HG02759 (cell line): ENCODE results near the gene S100PBP.

Experiments used
- ATAC-seq: cut with Tn5 transposase; IDR thresholded peaks from one replicate; pipeline ENCODE4 v1.9.1; 2021; ENCODE audit warnings: mild to moderate bottlenecking, moderate library complexity; ENCODE audit not compliant: unreplicated experiment

Gene S100PBP

GRCh38 chr1:32868806-32869455, 51.5 kb downstream of the S100PBP start:
- no peak for ATAC-seq

DNA sequence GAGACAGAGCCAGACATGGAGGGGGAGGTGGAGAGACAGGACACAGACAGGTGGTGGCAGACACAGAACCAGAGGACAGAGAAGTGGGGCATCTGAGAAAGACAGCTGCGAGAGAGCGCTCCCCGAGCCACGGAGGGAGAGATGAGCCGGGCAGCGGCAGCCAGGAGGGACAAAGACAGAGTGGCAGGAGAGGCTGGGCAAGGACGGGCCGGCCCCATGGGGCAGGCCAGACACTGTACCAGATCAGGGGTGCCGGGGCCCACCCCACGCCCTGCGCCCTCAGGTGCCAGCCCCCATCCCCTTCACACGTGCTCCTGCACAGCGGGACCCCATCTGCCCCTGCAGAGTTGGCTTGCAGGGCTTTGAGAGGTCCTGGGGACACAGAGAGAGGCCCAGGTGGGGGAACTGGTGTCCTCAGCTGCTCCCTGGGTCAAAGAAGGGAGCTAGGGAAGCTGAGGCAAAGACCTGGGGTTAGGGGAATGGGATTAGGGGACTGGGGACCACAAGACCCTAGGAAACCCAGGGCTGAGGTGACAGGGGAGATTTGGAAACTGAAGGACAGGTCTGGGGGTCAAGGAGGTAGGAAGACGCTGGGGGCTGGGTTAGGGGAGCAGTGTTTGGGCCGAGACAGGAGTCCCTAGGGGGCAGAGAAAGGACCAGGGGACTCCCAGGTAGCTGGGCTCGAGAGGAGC, 52.6 kb downstream of the S100PBP start:
- no peak for ATAC-seq

DNA sequence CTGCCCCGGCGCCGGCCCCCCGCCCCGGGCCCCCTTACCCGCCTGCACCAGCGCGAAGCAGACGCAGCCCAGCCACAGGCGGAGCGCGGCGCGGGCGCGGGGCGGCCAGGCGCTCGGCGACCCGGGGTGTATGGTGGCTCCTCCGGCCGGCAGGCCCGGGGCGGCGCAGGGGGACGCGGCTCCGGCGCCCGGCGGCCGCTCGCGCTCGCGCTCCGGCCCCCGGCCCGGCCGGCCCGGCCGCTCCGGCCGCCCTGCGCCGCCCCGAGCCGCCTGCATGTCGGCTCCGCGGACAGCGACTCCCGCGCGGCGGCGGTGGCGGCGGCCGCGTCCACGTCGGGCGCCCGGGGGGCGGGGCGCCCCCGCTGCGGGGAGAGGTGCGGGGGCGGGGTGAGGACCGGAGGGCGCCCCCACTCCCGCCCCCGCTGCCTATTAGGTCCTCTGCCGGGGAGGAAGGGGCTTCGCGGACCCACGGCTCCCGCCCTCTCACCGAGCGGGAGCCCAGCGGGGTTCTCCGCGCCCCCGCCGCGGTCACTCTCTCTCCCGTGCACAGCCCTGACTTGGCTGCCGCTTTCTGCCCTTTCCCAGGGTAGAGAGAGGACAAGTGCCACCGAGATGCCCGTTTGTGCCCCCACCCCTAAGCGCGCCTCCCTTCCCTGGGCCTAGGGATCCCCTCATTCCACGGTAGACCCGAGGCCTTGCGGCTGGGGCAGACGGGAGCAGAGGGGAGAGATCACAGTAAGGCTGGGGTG, 53.3 kb downstream of the S100PBP start, which contains the start of gene FNDC5:
Gene FNDC5 (minus strand): TSS at position 298 of the 749 bp plus-strand sequence.
- ATAC-seq, result no peak

DNA sequence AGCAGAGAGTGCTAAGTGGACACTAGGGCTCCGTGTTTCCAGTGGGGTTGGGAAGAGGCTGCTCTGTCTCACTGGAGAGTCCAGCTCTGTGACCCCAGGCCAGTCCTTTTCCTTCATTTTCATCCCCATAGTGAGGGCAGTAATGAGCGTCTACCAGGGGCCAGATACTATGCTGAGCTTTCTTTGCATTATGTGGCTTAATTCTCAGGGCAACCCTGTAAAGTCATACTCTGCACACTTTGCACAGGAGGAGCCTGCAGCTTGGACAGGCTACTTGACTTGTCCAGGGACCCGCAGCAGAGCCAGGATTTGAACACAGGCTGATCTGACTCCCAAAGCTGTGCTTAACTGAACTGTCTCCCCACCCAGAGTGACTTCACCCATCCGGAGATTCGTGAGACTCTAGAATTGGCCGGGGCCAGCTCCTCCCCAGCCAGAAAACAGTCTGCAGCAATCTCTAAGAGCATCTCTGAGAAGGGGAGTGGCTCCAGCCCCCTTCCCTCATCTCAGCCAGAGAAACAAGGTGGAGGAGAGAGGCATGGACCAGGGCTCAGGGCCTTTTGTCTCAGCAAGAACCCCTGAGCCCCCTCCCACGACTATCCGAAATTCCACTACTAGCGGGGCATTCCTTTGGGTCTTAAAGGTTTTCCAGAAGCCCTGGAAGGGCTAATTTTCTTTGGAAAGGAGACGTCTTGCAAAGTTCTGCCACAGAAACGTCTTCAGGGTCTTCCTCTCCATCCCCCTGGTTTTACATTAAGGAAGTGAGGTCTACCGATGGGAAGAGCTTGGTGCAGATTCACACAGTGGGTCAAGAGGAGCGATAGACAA, 54.1 kb downstream of the S100PBP start:
- no peak for ATAC-seq

GRCh38 chr1:32872192-32872460, 54.7 kb downstream of the S100PBP start:
- ATAC-seq, result no peak

DNA sequence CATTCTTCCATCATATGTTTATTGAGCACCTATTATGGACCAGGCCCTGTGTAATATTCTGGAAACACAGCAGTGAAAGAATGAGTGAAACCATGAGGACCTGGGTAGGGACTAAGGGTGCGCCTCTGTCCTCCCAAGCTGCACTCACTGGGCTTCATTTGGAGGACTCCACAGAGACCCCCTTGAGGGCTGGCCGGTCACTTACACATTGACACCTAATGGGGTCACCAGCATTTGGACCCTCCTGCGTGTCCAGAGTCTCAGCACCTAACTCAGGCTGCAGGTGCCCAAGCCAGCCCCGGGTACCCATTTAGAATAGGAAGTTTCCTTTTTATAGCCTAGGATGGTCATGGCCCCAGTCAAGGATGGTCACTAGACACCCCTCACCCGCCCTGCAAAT, 56.0 kb downstream of the S100PBP start:
- ATAC-seq, result no peak

DNA sequence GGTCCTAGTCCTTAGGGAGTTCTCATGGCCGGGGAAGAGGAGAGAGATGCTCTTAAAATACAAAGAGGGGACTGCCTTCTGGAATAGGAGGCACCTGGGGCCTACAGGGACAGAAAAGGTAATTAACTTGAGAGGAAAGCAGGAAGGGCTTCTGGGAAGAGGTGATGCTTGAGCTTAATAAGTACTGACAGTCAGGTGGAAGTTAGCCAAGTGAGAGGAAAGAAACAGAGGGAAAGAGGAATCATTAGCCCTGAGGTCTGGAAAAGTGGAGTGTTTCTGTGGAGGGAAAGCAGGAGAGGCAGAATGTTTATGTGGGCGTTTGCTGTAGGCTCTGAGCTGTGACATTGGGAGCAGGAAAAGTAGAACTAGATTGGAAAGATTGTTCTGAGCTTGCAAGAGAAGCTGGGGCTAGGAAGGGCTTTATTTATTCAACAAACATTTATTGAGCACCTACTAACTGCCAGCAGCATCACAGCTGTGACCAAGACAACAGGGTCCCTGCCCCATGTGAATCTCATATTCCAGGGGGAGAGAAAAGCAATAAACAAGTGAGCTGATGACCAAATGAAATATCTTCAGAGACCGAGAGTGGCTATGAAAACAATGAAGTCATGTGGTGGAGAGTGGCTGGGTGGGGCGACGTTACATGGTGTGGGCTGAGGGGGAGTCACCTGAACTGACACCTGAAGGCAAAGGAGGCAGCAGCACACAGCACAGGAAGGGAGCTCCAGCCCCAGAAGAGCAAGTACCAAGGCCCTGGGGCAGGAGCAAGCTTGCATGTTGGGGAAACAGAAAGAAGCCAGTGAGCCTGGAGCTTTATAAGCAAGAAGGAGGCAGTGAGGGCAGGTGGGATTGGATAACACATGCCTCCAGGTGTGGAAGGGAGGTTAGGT, 57.7 kb downstream of the S100PBP start:
- no peak for ATAC-seq

DNA sequence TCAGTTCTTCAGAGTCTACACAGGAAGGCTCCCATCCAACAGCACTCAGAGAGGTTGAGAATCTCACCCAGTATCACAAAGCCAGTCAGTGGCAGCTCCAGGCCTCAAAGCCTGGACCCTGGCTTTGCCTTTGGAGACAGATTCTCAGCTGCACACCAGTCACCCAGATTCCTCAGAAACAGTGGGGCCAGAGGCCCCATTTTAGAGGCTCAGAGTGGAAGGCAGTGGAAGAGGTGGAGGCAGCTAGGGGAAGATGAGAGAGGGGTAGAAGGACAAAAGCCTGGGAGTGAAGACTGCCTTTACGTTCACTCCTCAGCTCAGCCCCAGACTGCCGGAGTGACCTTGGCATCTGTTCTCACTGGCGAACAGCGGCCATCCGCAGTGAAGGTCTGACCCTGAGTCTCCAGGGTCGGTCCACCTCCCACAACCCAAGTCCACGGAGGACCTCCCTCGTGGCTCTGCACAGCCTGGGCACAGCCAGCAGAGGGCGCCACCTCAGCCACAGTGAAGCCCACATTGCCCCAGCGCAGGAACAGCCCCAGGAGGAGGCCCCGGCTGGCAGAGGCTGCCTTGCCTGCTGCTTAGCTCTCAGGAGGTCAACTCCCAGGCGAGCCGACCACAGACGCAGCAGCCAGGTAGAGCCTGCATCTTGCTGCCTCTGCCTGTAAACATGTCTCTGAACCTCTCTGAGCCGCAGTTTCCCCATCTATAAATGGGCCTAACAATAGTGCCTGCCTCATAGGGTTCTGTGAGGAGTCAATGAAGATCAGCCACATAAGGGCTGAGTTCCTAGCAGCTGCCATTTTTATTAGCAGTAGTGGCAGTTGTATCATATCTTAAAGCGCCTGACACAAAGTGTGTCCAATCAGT, 59.1 kb downstream of the S100PBP start:
- peak; percentile 39 for ATAC-seq

GRCh38 chr1:32877211-32878110, 60.0 kb downstream of the S100PBP start:
- ATAC-seq, result no peak

DNA sequence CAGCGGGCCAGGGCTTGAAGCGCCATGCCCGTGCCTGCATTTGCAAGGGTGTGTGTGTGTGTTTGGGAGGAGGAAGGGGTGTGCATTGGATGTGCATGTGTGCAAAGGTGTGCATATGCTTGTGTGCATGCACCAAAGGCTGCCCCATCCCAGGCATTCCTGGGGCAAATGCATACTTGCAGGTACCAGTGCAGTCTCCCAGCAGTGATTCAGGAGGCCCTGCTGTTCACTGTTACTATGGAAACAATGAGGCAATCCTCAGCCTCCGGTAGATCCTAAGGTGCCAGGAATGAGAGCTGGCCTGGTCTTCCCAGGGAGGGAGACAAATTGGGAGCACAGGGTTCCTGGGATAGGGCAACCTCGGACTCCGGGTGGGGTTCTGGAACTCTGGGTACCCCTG, 60.7 kb downstream of the S100PBP start:
- no peak for ATAC-seq

DNA sequence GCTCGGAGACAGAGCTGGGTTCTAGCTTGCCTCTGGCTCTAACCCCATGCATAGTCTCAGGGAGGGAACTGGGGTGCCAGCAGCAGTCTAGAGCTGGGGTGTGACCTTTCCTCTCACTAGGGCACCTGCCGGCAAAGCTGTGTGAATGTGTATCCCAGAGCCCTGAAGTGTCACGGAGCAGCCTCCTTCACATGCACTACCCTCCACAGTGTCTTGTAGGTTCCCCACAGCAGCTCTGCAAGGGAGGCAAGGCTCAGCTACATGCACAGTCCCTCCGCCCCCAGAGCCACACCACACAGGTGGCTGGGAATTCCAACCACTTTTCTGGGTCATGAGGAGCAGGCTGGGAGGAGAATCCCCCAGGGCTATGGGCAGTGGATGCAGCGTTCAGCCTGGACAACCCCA, 61.2 kb downstream of the S100PBP start:
- ATAC-seq, result no peak

DNA sequence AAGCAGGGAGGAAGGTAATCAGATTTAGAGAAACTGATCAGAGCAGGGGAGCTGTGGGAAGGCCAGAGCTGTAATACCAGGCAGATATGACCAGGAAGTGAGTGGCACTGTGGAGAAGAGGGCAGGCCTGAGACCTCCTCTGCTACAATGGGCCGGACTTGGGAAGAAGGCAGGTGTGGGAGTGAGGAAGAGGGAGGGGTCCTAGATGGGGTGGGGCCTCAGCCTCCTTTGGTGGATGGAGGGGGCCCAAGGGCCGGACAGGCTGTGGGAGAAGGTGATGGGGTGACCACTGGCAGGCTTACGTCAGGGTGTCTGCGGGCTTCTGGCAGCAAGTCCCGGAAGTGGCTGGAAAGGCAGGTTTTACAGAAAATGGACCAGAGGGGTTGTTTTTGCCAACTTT, 63.8 kb downstream of the S100PBP start:
- ATAC-seq, result no peak

DNA sequence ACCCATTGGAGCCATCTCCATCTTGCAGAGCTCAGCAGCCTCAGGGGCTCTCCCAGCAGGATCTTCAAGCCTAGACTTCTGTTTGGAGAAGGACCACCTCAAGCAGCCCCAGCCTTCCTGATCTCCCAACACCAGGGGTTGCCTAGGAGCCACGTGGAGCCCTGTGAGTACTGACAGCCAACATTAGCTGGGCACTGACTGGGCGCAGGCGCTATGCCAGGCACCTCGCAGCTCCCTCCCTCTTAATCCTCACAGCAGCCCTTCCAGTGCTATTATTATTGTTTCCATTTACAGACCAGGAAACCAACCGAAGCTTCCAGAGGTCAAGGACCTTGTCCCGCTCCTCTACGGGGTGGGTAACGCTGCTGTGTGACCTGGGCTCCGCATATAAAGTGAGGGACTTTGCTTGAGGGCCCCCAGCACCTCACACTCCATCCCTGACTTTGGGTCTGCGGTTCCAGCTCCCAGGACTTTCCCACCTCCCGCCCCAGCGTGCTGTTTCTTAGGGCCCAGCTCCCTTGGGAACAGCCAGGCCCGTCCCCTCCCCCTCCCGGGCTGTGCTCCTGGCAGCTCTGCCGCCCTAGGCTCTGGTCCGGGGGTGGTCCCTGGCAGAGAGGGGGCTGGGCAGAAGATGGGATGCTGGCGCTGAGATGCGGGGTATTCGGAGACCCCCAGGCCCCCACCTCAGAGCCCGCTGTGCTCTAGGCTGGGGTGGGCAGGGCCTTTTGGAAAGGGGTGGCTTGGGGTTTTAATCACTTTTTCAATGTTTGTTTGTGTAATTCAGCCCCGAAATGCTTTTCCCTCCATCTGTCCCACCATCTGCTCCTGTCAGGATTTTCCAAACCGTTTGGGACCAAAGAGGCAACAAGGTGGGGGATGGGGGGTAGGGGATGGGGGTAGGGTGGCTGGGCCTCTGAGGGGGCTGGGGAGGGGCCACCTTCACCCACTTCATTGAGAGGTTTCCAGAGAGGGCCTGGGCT, 64.7 kb downstream of the S100PBP start:
- no peak for ATAC-seq

DNA sequence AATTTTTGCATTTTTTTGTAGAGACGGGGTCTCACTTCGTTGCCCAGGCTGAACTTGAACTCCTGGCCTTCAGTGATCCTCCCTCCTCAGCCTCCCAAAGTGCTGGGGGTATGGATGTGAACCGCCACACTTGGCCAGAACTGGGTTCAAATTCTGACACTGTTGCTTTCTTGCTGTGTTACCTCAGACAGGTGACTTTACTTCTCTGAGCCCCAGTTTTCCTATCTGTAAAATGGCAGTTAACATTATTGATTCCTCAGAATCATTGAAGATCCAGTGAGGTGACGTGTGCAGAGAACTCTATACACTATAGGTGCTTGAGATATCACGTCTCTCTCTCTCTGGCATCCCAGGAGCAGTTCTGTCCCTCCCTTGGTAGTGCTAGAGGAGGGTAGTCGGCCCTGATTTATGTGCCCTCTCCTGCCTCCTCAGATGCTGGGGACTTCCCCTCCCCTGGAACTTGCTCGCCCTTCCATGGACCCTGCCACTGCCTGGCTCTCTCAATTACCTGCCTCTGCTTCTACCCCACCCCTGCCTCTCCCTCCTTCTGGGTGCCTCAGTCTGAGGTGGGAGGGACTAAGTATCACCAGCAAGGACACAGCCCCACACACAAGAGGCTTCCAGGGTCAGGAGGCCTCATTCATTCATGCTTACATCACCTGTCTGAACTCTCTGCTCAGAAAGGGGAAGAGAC, 66.0 kb downstream of the S100PBP start:
- no peak for ATAC-seq

- no peak for ATAC-seq
These were observed 66.5 kb downstream of the S100PBP start for GRCh38 chr1:32884032-32884372.

GRCh38 chr1:32884726-32885125, 67.3 kb downstream of the S100PBP start:
- no peak for ATAC-seq

DNA sequence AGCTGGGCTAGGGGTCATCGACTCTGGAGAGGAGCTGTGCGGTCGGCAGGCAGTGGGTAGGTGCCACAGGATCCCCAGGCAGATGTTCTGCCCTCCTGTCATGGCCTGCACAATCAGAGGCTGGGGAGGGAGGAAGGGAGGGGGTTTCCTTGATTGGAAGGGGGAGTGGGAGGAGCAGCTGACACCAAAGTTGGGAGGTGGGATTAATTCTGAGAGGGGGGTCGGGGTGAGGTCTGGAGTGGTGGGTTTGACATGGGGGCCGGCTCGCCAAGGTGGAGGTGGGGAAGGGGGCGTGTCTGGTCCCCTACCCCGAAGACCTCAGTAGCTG, 68.2 kb downstream of the S100PBP start:
- ATAC-seq, result no peak
